Measurements from ENCODE around the gene FANCB. TPM values are rescaled to one million over a fixed set of nuclear protein-coding genes. Genes with fewer than 3 reads are reported as not detected.

Gene FANCB
- total and polyA plus RNA-seq, 9 of the 15 experiments (the other 6 are each of a cell fraction or from before 2014, with no cell fraction given) = 6.5 to 21.3 (median 14.6) TPM

GRCh38 chrX:14864631-14865030 lies 8.2 kb downstream of the FANCB start (continued):
- no peak for TF ChIP-seq PURB (CRISPR knock-in tag; IDR thresholded peaks at IDR 0.05; ENCODE audit: low read depth)

GRCh38 chrX:14851526-14851925 lies 21.3 kb downstream of the FANCB start:
- Histone ChIP-seq H2AFZ (ENCODE audit: low read depth, low read length) (no peak overlapping the region), H3K79me2 (ENCODE audit: control insufficient read depth, insufficient read depth, low read length) (no peaks in the 10 kb centered on the region), H3K9me1 (ENCODE audit: control insufficient read depth, insufficient read depth, low read length) (no peaks in the 10 kb centered on the region), H3K9me3 (replicated peaks; ENCODE audit: control insufficient read depth, insufficient read depth, low read depth, low read length) (no peaks in the 10 kb centered on the region), H3K36me3 (ENCODE audit: control insufficient read depth, insufficient read depth, low read length) (peaks cover 38% of the 10 kb centered on the region; the same call in 2 of the 3 replicates), H3K4me1 (replicated peaks in 1 of 2; ENCODE audit: control insufficient read depth in 2 of 2, insufficient read depth in 2 of 2, low read length in 2 of 2) (no peaks in the 10 kb centered on the region), H3K27ac (ENCODE audit: extremely low read depth, low read depth, low read length) (no peak overlapping the region), H3K27me3 (ENCODE audit: control insufficient read depth in 2 of 2, insufficient read depth in 2 of 2, low read length in 2 of 2) (no peaks in the 10 kb centered on the region), H3K9ac (ENCODE audit: insufficient read depth in 1 of 2, low read depth in 2 of 2, low read length in 2 of 2) (no peak overlapping the region), H3K4me2 (ENCODE audit: insufficient read depth, low read length) (no peak overlapping the region), H4K20me1 (replicated peaks; ENCODE audit: control insufficient read depth, insufficient read depth, low read length) (no peaks in the 10 kb centered on the region), H3K4me3 (no peak overlapping the region)
- DNase-seq (ENCODE audit: extremely low read depth in 1 of 4, low spot score in 3 of 4) = no peak
- intact Hi-C loops (cut with micrococcal nuclease) (no loop called here), in situ Hi-C loops (cut with MboI) (no loop called here)
- no peak for TF ChIP-seq RFX7 (CRISPR knock-in tag; IDR thresholded peaks at IDR 0.05)
- TF ChIP-seq KLF13 (tag; IDR thresholded peaks at IDR 0.05; ENCODE audit: borderline replicate concordance, low read depth) = no peak
- no peak for TF ChIP-seq GTF2E2 (tag; IDR thresholded peaks at IDR 0.05)
- TF ChIP-seq CAMTA2 (CRISPR knock-in tag; conservative IDR thresholded peaks at IDR 0.05) = no peak
- TF ChIP-seq TCF3 (CRISPR knock-in tag; IDR thresholded peaks at IDR 0.05) = no peak
- TF ChIP-seq JUND (IDR thresholded peaks at IDR 0.05; ENCODE audit: borderline replicate concordance, low read depth, low read length) = no peak
- no peak for TF ChIP-seq JUND (tag; IDR thresholded peaks at IDR 0.05; ENCODE audit: borderline replicate concordance, low read depth, low read length)
- TF ChIP-seq CEBPG (CRISPR knock-in tag; IDR thresholded peaks at IDR 0.05) = no peak
- no peak for TF ChIP-seq CEBPG (tag; conservative IDR thresholded peaks at IDR 0.05 in 1 of 2, IDR thresholded peaks at IDR 0.05 in 1 of 2)
- no peak for TF ChIP-seq FOXM1 (IDR thresholded peaks at IDR 0.05; ENCODE audit: low read depth)
- no peak for TF ChIP-seq FOXM1 (CRISPR knock-in tag; IDR thresholded peaks at IDR 0.05; ENCODE audit: low read depth)
- no peak for TF ChIP-seq TCF7L2 (IDR thresholded peaks at IDR 0.05; ENCODE audit: low read depth, low read length)
- no peak for TF ChIP-seq USF1 (CRISPR knock-in tag; IDR thresholded peaks at IDR 0.05)
- CTCF ChIA-PET (ENCODE audit: low intra/inter-chr PET ratio) = no interaction called here
- ATAC-seq = no peak
- 100% methylated on average over 3 of the region's 3 CpGs for WGBS (ENCODE audit: insufficient coverage, low coverage, missing lambda C conversion rate)
- POLR2A ChIA-PET = no interaction called here
- no TSS peak for BruUV-seq (replicated peaks)
- FAIRE-seq = no peak

Data from K562 (cell line).